IPS-18c (cell line): ENCODE data around the gene SNRPD1.
"Not testable (repeated sequence)": the region's sequence is repeated elsewhere in the genome, so short reads cannot be mapped to it uniquely, and the experiment has no call there.

ENCODE experiments used
- H3K4me3 ChIP-seq: 2 replicates; pipeline ENCODE4 v1.7.0; 2013; ENCODE audit warnings: low read depth, mild to moderate bottlenecking, low read length, moderate library complexity; ENCODE audit not compliant: insufficient read depth
- H3K9me3 ChIP-seq: one replicate; pipeline ENCODE4 v1.6.1; 2013; ENCODE audit warnings: mild to moderate bottlenecking, low read length, moderate library complexity; ENCODE audit not compliant: control insufficient read depth, insufficient read depth

Gene SNRPD1

DNA sequence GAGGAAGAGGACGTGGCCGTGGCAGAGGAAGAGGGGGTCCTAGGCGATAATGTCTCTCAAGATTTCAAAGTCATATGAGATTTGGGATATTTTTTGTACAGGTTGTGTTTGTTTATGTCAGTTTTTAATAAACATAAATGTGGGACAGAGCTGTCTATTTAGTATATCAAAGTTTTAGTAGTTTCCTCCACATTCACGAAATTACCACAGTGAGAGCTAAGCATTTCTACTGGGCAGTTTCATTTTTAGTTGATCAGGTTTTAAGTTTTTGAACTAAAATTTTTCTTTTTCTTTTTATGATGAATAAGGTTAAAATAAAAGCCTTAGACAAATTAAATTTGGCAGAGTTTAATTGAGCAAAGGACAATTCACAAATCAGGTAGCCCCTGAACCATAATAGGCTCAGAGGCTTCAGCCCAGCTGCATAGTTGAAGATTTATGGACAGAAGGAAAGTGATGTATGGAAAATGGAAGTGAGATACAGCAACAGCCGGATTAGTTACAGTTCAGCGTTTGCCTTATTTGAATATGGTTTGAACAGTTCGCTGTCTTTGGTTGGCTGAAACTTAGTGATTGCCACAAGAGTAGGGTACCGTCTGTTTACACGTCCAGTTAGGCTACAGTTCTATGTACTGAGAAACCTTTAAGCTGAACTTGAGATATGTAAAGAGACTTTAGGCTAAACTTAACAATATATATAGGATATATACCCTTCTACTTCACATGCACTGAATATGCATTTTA, 17.1 kb downstream of the SNRPD1 start:
- H3K9me3 ChIP-seq, result no peaks in the 10 kb centered on the region
- H3K4me3 ChIP-seq, result no peak overlapping the region

DNA sequence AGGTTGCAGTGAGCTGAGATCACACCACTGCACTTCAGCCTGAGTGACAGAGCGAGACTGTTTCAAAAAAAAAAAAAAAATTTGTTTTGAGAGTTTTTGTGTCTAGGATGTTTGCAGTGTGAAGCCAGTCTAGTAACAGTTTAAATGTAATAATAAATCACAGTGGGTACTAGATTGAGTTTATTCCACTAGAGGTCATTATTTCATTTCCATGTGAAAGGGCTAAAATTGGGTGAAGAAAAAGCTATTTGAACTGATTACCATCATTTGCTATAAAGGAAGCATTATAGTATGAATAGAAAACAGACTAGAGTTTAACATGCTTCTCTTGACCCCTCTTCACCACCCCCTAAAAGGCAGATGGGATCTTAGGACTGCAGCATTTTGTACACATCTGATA, 20.3 kb downstream of the SNRPD1 start:
- Histone ChIP-seq H3K9me3 (no peaks in the 10 kb centered on the region), H3K4me3 (no peak overlapping the region)

DNA sequence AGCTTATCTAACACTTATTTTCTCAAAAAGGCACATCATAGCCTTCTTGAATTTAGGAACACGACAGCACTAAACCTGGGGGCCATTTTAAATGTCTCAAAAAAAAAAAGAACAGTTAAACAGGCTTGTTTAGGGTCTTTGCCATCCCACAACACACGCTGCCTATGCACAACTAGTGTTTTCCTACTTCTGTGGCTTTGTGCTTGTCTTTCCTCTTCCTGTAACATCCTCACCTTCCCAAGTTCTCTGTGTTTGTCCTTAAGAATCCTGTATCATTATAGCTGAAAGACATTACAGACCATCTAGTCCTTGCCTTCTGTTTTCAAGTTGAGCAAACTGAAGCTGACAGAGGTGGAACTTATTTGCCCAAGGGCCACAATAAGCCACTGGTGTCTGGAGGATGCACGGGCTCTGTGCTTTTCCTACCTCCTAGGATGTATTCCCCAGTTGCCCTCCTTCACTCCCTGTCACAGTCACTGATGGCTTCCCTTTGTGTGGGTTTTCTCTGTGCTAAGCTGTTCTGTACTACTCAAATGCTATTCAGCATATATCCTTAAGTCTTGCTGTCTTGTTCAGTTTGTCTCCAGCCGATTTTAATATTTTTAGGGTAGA, 22.6 kb downstream of the SNRPD1 start:
- Histone ChIP-seq H3K9me3 (no peaks in the 10 kb centered on the region), H3K4me3 (no peak overlapping the region)

DNA sequence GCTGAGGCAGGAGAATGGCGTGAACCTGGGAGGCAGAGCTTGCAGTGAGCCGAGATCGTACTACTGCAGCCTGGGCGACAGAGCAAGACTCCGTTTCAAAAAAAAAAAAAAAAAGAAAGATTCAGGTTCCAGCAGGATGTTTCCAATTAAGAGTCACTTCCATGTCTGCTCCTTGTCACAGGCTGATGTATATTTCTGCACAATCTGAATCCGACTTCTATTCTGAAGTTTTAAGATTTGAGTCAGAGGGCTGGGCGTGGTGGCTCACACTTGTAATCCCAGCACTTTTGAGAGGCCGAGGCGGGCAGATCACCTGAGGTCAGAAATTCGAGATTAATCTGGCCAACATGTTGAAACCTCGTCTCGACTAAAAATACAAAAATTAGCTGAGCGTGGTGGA, 24.7 kb downstream of the SNRPD1 start:
- H3K9me3 ChIP-seq, result no peaks in the 10 kb centered on the region

DNA sequence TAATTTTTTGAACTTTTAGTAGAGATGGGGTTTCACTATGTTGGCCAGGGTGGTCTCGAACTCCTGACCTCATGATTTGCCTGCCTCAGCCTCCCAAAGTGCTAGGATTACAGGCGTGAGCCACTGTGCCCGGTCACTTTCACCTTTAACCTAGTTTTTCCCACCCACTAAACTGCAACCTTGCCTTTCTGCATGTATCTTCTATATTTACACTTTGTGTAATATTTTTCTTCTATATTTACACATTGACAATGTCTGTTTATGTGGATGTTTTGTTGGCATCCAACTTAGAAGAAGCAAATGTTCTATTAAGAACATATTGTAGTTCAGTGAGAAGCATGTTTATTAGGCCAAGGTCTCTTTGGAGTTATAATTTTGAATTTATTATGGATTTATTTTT, 26.7 kb downstream of the SNRPD1 start:
- Histone ChIP-seq H3K9me3 (no peaks in the 10 kb centered on the region), H3K4me3 (no peak overlapping the region)

More for the DNA sequence above, 24.7 kb downstream of the SNRPD1 start:
- no peak overlapping the region for H3K4me3 ChIP-seq

DNA sequence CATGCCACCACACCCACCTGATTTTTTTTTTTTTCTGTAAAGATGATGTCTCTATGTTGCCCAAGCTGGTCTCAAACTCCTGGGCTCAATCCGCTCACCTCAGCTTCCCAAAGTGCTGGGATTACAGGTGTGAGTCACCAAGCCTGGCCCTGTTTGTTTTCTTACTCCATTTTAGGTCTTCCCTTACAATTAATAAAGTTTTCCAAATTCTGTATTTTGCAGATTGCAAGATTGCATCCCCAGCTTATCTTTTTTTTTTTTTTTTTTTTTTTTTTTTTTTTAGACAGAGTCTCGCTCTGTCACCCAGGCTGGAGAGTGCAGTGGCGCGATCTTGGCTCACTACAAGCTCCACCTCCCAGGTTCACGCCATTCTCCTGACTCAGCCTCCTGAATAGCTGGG, 28.3 kb downstream of the SNRPD1 start:
- H3K9me3 ChIP-seq, H3K4me3 ChIP-seq: not testable (repeated sequence)

DNA sequence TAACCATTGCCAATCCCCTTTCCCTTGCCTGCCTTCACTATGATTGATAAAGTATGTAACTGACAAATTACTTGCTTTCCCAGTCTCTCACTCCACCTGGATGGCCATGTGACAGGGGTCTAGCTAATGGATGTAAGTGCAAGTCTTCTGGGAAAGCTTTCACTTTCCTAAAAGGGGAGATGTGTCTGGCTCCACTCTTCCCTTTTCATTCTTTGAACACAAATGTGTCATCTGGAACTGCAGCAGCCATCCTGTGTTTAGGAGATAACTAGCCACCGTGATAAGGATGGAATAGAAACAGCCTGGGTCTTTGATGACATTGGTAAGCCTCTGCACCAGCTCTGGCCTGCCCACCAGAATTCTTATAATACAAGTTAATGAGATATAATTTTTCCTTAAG, 38.2 kb downstream of the SNRPD1 start:
- H3K9me3 ChIP-seq, result no peaks in the 10 kb centered on the region
- H3K4me3 ChIP-seq, result no peak overlapping the region

DNA sequence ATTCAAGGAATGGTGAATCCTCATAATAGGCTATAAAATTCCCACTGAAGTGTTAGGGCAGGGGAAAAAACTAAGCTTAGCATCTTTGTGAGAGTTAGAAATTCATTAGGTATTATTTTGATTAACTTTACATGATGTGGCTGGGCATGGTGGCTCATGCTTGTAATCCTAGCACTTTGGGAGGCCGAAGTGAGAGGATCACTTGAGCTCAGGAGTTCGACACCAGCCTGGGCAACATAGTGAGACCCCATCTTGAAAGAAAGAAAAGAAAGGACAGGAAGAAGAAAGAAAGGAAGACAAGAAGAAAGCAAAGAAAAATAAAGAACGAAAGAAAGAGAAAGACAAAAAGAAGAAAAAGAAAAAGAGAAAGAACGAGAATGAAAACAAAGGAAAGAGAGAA, 40.0 kb downstream of the SNRPD1 start:
- Histone ChIP-seq H3K9me3 (no peaks in the 10 kb centered on the region), H3K4me3 (no peak overlapping the region)

DNA sequence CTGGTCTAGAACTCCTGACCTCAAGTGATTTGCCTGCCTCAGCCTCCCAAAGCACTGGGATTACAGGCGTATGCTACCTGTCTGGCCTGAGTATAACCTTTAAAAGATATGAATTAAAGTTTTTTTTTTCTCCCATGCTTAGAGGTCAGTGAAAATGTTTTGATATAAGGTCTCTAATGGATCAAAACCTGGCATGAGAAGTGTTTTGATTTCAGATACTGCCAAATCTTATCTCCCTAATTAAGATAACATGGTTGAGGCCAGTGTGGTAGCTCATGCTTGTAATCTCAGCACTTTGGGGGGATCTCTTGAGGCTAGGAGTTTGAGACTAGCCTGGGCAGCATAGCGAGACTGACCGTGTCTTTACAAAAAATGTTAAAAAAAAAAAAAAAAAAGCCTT, 41.2 kb downstream of the SNRPD1 start:
- Histone ChIP-seq H3K9me3 (no peaks in the 10 kb centered on the region), H3K4me3 (no peak overlapping the region)

DNA sequence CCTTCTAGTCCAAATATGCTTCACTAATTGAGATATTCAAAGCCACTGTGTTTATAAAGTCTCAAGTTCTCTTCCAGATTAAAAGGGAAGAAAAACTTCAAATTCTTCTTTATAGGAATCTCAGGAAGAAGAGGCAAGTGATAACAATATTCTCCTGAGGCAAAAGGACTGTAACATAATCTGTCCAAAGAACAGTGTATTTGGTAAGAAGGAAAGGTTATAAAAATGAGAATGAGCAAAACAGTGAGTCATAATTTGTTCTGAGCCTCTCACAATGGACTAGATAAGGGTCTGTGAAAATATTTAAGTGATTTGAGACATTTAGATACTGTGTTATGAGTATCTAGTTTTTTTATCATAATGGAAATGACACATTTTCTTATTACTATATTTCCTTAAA, 44.3 kb downstream of the SNRPD1 start:
- Histone ChIP-seq H3K4me3 (no peak overlapping the region), H3K9me3 (no peaks in the 10 kb centered on the region)

DNA sequence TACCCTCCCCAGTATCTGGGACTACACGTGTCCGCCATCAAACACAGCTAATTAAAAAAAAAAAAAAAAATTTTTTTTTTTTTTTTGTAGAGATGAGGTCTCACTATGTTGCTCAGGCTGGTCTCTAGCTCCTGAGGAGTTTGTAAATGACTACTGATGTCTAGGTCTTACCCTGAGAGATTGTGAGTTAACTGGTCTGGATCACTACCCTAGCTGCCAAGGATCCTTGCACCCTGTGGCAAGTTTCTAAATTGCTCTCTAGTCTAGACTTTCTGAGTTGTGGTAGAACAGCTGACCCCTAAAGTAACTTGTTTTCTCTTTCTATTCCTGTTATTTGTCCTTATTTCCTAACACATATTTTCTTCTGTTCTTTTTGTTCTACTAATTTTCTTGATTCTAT, 48.0 kb downstream of the SNRPD1 start:
- Histone ChIP-seq H3K9me3 (no peaks in the 10 kb centered on the region), H3K4me3 (no peak overlapping the region)

DNA sequence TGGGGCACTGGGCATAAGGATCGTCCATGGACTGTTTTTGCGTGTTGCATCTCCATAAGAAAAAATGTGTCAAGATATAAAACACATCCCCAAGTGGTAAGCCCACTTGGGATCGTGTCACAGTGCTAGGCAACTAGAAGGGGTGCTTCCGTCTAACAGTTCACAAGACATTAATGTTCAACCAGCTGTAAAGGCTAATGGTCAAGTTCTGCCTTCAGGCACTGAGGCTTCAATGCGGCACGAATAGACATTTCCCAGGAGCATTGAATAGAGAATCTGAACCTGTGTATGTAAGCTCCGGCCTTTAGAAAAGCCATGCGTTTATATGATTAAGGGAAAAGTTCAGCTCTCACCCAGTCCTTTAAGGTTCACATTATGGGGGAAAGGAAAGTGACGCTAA, 50.5 kb downstream of the SNRPD1 start:
- no peaks in the 10 kb centered on the region for H3K9me3 ChIP-seq
- H3K4me3 ChIP-seq, result no peak overlapping the region

DNA sequence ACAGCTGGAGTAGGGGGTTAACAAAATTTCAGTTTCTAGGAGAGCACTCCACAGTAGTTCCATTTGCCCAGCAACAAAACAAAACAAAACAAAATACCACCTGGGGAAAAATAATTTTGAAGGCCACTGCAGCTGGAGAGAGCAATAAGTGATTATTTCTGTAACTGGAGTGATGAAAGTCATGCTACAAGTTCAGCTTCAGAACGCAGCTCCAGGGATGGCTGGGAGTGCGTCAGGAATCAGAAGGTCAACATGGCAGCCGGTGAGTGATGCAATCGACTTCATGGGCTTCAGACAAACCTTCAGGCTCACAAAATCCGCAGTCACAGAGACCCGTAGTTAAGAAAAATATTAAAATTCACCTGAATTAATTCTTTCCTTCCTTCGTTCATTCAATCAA, 51.5 kb downstream of the SNRPD1 start:
- no peaks in the 10 kb centered on the region for H3K9me3 ChIP-seq

DNA sequence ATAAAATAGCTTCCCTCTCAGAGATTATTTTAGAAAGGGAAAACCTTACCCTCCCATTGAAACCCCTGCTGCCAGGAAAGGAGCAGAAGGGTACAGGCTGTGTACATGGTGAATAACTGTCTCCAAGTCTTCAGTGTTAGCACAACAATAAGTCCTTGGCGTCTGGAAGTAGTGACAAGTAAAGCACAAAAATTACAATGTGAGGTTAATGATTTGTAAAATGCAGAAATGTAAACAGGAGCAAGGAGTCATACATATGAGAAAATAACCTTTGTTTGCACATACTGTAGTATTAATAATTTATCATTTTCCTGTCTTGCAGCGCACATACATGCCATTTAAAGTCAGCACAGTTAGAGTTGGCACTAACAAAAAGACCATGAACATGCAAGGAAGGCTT, 52.0 kb downstream of the SNRPD1 start:
- H3K9me3 ChIP-seq, result no peaks in the 10 kb centered on the region
- H3K4me3 ChIP-seq, result no peak overlapping the region

More for the DNA sequence above, 51.5 kb downstream of the SNRPD1 start:
- H3K4me3 ChIP-seq, result no peak overlapping the region

DNA sequence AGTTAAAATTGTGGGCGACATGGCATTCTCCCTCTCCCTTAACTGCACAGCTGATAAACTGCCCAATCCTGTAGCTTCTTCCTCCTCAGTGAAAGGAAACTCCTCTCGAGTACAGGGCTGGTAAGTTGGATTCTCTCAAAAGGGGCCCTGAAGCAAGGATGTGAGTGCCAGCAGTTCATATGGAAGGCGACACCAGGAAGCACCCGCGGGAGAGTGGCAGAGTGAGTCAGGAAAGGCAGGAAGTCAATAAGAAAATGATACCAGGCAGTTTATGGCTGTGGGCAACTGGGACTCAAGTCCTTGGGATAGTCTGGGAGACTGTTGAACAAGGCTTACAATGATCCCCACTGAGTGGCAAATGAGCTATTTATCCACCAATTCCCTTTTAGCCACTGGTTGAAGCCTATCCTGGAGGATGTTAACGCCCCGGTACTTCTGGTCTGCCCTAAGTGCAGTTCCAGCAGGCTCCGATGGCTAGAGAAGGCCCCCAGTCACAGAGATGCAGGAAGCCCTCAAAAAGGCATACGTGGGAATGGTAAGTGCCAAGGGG, 57.7 kb downstream of the SNRPD1 start:
- no peaks in the 10 kb centered on the region for H3K9me3 ChIP-seq

DNA sequence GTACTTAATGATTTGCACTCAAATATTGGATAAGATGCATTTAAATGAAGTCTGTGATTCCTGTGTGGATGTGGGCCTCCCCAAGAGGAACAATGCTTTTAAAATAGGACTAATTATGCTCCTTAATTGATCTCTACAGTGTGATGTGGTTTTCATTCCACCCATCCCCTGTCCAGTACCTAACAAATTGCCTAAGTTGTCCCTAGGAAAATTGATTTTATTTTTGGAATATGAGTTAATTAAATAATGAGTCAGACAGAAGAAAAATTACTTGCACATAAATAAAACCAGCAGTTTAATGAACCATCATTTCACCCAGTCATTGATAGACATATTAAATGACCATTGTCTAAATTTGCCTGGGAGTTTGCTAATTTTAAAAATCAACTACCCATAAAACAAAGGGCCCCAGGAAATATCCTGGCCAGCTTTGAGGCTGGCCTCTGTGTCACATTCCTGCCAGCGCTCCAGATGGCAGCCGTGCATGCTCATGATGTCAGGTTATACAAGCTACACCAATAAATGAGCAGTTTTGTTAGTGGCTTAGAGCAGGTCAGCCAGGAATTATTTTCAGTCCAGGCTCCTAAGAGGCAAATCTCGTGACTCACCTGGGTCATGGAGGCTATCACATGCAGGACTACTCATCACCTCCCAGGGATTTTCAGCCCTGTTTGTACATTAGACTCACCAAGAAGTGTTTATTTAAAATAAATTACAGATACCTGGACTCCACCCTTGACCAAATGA, 60.6 kb downstream of the SNRPD1 start:
- no peak overlapping the region for H3K4me3 ChIP-seq
- no peaks in the 10 kb centered on the region for H3K9me3 ChIP-seq

More for the DNA sequence above, 57.7 kb downstream of the SNRPD1 start:
- no peak overlapping the region for H3K4me3 ChIP-seq

DNA sequence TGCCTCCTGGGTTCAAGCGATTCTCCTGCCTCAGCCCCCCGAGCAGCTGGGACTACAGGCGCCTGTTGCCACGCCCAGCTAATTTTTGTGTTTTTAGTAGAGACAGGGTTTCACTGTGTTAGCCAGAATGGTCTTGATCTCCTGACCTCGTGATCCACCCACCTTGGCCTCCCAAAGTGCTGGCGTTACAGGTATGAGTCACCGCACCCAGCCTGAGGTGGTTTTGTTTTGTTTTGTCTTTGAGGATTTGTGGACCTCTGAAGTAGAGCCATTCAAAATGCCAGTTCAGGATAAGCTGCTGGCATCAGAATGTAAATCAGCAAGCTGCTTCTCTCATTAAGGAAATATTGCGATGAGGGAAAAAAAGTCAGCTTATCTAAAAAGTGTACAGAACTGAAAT, 63.2 kb downstream of the SNRPD1 start:
- H3K9me3 ChIP-seq, H3K4me3 ChIP-seq: not testable (repeated sequence)

DNA sequence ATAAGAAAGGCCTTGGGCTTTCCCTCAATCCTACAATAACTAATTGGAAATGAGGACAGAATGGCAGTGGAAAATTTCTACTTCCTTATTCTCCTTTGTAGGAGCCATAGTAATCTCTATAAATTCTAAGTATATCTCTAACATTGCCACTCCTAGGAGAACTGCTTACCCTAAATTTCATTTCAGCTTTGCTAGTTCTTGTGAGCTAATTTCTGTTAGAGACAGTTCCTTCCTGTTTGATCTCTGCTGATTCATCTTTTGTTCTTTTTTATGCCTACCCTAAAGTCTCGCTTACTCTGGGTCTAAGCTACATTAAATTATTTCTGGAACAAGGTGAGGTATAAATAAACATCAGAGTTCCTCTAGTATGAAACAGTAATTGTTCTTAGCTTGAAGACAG, 66.7 kb downstream of the SNRPD1 start:
- H3K9me3 ChIP-seq, result no peaks in the 10 kb centered on the region
- no peak overlapping the region for H3K4me3 ChIP-seq
